AG10803 (cell line): ENCODE measurements around the gene RNF145.
"Not testable (repeated sequence)": the region's sequence is repeated elsewhere in the genome, so short reads cannot be mapped to it uniquely, and the experiment has no call there.

Experiments used
- DNase-seq: peaks from one replicate; pipeline ENCODE4 v3.0.0; 2010; ENCODE audit warnings: low read depth
- H3K4me3 ChIP-seq: 2 replicates; pipeline ENCODE4 v1.5.1; 2011; ENCODE audit warnings: mild to moderate bottlenecking, low read length, control low read depth
- CTCF ChIP-seq: conservative IDR thresholded peaks from 2 replicates; pipeline ENCODE4 v1.5.1; 2011; ENCODE audit warnings: mild to moderate bottlenecking, low read length, control low read depth, inconsistent platforms

RNF145 gene

GRCh38 chr5:159231167-159231566 lies 21.8 kb upstream of the RNF145 start:
- no peak for TF ChIP-seq CTCF
- DNase-seq, result no peak
- H3K4me3 ChIP-seq, result no peak overlapping the region

GRCh38 chr5:159230657-159231056 lies 21.3 kb upstream of the RNF145 start:
- no peak overlapping the region for H3K4me3 ChIP-seq
- TF ChIP-seq CTCF, result no peak
- no peak for DNase-seq

GRCh38 chr5:159228097-159228496 lies 18.7 kb upstream of the RNF145 start:
- DNase-seq, H3K4me3 ChIP-seq: not testable (repeated sequence)

- TF ChIP-seq CTCF, result no peak
- H3K4me3 ChIP-seq, result no peak overlapping the region
- DNase-seq, result no peak
Observed at GRCh38 chr5:159227452-159227851, 18.1 kb upstream of the RNF145 start.

- no peak for TF ChIP-seq CTCF
- no peak overlapping the region for H3K4me3 ChIP-seq
- no peak for DNase-seq
Observed at GRCh38 chr5:159226451-159226850, 17.1 kb upstream of the RNF145 start.

GRCh38 chr5:159224471-159224870 lies 15.1 kb upstream of the RNF145 start:
- no peak for TF ChIP-seq CTCF
- no peak for DNase-seq
- H3K4me3 ChIP-seq, result no peak overlapping the region

- no peak overlapping the region for H3K4me3 ChIP-seq
- no peak for DNase-seq
- TF ChIP-seq CTCF, result no peak
Observed at GRCh38 chr5:159223469-159223868, 14.1 kb upstream of the RNF145 start.

- DNase-seq, result no peak
- H3K4me3 ChIP-seq, result no peak overlapping the region
- no peak for TF ChIP-seq CTCF
Observed at GRCh38 chr5:159220206-159220605, 10.9 kb upstream of the RNF145 start.
